NCI-H446 (cell line): ENCODE measurements around the gene MBNL1.

Source experiments
- DNase-seq, 2 experiments: peaks; one replicate each; lab custom pipeline; 2025; lab: John Stamatoyannopoulos, UW

The MBNL1 gene

DNA sequence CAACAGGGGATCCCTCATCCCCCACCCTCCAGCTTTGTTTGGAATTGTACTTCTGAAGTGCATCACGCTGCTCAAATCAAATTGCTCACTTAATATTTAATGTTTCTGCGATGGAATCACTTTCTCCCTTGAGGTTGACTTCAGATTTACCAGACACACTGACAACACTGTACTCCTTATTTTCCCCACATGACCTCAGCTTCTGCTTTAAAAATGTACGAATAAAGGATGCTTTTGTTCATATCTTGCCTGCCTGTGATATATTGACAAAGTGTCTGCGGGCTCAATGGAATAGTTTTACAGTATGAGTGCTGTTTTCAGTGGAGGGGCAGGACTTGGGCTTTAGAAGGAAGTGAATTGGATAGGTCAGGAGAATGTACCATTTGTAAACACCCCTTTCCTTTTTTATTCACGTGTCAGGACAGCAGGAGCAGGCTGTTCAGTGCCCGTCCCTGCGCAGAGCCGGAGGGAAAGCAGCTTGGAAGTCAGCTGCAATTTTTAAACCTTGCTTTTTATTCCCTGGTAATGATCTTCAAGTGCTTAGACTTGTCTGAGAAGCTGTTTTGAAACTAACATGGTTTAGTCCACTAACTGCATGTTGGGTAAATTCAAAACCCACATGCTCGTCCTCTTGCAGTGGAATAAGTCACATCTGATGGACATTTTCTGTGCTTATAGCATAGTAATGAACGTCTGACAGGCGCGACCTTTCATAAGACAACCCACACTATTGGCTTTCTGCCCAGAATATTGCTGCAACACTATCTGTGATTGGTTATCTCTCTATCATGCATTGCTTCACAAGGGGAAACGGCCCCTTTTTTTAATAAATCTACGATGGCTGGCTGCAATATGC is 29.9 kb downstream of the MBNL1 start:
- DNase-seq = peak; percentile 80 to 85

DNA sequence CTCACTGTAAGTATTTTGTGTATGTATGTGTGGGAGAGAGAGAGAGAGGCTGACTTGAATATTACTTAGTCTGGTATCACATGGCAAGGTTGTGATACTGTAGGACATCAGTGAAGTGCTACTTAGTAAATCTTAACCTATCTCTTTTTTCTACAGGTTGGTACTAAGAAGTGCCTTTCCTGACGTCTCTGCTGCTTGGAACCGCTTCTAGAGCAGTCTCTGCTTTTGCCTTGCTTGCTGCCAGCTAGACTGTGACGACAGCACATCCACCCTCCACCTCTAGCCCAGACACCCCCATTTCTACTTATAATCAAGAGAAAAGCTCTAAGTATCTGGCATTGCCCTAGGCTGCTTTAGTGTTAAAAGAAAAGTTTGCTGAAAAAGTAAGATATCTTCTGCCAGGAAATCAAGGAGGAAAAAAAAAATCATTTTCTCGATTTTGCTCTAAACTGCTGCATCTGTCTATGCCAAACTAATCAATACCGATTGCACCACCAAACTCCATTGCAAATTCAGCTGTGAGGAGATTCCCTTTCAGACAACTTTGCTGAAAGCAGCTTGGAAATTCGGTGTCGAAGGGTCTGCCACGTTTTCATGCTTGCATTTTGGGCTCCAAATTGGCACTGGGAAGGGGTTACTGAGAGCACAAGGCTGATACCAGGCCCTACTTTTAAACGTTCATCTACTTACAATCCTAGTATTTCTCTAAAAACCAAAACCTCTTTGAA is 30.7 kb downstream of the MBNL1 start:
- DNase-seq = no peak

DNA sequence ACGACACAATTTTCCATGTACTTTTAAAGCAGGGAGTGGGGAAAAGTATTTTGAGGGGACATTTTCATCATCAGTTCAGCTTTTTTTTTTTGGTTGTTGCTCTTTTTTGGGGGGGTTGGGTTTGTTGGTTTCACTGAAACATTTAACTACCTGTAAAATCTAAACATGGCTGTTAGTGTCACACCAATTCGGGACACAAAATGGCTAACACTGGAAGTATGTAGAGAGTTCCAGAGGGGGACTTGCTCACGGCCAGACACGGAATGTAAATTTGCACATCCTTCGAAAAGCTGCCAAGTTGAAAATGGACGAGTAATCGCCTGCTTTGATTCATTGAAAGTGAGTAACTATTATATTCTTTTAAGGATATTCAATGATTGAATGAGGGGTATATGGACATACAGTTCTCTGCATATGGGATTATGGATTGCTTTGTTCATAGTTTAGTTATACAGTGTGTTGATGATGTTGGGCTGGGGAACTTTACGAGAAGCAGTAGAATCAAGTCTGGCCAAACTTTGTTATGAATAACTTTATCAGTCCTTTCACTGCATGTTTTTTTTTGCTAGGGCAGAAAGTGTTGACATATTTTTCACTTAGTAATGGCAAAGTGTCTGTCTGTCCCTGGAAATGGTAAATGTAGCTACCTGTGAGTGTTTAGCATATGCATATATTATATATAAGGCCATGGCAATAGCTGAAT is 31.5 kb downstream of the MBNL1 start:
- peak in 1 of 2 experiments; percentile 45 for DNase-seq

DNA sequence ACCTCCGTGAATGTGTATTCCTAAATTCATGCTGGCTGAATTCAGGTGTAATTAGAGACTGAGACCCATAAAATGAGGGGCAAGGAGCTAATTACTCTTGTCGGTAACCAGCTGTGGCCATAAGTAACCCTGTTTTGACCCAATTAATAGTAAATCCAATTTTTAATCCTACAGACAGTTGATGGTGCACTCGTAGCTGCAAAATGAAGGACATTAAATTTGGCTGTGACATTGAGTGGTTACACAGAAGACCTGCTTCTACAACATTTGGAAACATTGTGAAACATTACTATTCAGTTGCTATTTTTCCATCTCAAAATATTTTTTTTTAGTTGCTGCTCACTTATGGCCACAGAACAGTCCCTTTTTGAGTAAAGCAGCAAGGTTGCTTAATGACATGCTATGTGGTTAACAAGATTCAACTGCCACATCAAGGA is 33.0 kb downstream of the MBNL1 start:
- DNase-seq = no peak

DNA sequence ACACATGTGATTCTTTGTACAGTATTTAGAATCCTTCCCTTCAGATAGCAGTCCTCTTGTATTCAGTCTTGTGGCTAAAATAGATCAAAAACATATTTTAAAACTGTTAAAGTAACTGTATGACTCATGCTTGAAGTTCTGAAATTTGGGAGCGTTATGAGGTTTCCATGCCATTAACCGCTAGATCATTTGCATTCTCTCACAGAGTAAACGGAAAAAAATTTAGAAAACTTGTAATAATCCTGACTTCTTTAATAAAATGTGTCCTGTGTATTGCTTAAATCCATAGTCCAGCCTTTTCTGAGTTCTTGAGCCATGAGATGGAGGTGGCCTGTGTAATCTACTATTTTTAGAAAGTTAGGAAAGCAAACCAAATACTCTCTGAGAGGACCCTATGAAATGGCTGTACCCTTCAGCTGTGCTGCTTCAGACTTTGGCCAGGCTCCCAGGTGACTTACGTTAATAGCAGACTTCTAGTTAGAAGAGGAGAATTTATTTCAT is 33.8 kb downstream of the MBNL1 start:
- DNase-seq = peak; percentile 20 to 53

DNA sequence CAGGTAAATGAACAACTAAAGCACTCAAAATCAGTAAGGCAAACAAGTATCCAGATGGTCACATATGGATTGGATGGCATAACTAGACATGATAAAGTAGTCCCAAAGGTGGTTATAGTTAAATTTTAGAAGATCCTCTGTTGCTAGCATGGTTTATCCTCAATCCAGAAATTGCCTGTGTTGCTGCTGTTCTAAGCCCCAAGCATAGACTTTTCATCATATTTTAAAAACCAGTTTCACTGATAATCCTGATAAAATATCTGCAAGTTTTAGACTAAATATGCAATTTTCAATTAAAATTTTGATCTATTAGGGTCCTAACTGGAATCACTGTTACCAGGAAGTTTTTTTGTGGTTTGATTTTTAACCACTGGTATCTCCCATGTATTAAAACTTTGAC is 35.4 kb downstream of the MBNL1 start:
- no peak for DNase-seq

DNA sequence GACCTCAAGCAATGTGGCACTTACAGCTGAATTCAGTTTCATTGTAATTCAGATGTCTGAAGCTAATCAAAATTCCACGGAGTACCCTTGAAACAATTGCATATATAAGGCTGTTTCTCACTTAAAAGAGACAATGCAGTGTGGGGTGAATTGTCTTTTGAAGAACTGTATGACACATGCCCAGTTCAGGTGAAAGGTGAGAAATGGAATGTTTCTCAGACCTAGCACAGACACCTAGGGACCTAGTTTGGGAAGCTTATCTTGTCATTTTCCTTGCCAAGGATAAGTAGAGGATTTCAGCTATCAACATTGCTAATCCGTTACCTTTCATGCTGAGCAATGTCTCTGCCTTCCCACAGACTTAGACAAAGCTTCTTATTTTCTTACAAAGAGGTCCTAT is 36.3 kb downstream of the MBNL1 start:
- DNase-seq = no peak

DNA sequence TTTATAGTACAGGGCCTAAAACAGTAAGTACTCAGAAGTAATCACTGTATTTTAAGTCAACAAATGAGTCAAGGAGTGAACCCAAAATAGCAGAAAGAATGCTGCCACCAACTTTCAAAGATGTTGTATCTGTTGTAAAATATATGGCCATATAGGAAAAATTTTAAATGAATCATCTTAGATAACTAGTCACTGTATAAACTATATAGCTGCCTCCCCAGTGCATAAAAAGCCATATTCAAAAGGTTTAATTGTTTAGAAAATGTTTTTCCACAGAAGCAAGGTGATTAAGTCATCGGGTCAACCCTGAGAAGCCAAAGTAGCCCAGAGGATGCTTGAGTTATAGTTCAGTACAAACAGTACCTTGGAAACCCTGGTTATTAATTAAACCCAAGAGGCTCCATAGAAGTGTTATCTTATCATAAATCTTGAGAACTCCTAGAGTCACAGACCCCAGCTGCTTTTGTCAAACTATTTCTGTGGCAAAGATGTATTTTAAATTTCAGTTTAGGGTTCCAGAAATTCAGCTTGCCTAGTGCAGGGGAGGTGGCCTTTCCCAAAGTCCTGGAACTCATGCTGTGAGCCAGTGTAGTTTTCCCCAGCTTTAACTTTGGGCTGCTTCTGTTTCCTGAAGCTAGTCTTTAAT is 39.2 kb downstream of the MBNL1 start:
- DNase-seq = no peak

DNA sequence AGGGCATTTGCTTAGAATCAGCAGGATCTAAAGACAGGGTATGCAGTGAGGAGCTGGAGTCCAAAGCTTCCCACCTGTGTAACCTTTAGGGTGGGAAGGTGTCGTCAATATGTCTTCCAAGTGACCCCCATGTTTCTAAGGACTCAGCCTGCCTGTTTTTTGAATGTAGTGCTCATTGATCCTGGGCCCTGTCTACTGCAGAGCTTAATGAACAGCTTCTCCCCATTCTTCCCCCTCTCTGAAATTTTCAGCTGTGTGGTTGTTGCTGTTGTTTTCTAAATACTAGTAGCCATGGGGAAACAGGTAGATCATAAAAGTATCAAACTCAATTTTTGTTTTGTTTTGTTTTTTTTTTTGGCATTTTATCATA is 39.7 kb downstream of the MBNL1 start:
- DNase-seq = no peak

DNA sequence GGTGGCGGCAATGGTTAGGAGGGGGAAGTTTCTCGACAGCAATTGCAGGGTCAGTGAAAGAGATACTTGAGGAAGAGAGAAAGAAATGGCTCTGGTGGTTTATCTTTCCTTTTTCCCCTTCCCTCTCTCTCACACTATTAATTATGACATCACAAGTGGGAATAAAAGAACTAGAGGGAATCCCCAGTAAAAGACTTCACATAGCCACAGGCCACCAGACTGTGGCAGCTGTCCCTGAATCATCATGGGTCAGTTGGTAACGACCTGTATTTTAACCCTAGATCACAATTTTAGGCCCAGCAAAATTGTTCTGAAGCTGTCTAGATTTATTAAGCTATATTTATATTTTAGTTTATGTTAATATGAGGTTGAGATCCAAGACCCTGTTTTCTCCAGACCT is 40.3 kb downstream of the MBNL1 start:
- no peak for DNase-seq

DNA sequence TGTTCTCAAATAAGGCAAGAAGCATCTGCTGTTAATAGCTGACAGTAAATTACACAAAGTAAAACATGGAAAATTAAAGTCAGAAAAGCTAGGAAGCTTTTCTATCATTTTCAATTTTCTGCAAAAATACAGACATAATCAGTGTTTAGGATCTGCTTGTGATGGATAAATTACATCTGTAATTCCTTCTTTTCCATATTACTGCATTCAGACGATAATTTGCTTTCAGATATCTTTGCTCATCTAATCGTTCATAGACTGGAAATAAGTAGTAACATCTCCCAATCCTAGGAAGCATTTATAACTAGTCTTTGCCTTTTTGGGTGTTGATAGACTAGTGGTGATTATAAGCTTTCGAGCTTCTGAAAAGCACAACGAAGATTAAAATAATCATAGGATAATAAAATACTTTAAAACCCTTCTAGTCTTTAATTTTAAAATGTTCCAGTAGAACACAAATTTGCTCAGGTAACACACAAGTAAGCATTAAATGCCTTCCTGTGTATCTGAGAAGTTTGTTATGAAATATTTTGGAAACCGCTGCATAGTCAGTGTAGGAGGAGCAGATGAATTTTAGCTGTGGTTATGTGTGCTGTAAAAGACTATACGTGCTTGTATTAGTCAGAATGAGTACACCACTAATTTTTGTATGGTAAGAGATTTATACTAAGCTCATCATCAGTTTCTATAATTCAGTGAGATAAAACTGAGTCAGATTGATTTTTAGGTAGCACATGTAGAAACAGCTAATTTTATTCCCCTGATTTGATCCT is 41.0 kb downstream of the MBNL1 start:
- no peak for DNase-seq

DNA sequence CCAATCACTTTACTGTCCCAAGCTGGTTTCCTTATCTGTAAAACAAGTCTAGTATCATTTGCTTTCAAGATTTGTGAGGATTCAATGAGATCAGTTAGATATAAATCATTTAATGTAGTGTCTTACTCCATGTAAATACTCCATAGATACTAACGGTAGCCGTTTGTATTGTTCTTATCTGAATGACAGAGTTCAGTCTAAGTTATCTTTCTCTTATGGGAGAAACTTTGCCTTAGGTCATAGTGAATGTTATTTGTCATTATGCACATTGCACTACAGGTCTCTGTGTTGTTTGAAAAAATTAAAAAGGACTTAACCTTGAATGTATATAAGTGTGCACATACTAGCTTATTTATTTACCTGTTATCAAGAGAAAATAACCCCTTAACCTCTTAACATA is 44.7 kb downstream of the MBNL1 start:
- DNase-seq = no peak

DNA sequence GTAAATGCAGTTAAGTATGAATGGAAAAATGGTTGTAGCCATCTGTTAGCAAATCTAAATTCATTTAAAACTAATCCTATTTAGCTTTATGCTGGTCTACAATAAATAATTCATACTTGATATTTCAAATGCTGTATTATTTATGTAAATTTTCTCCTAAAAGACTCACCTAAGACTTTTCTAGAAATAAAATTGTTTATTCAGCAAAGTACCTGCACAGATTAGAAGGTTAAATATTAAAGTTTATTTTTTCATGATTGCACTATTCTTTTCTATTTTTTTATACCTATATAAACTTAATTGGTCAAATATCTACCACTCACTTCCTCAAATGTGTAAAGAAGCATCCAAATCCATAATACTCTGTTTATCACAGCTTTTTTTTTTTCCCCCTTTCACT is 45.2 kb downstream of the MBNL1 start:
- no peak for DNase-seq

DNA sequence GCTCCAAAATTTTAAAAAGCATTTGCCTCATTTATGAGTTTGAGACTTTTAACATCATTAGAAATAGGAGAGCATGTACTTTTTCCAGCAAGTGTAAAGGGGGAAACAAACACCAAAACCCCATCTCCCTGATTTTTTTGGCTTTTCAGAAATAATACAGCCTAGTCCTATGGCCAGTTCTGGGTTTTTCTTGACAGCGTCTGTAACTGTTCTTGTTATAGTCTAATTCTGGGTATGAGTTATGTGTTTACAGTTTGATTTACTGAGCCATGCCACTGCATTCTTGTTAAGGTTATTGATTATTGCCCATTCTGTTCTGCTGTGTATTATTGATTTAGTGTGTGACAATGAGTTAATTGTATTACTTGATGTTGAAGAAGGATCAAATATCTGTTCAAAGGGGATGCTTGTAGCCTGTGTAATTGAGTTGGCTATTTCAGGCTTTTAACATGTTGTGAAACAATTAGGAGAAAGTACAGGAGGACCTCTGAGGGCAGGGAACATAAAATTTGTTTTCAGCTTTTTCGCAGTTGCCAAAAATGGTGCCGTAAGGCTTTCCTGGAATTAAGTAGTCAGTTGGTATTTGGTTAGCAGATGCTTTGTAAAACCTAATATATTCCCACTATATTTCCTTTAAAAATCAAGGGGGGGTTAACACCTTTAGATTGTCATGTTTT is 46.1 kb downstream of the MBNL1 start:
- DNase-seq = no peak

DNA sequence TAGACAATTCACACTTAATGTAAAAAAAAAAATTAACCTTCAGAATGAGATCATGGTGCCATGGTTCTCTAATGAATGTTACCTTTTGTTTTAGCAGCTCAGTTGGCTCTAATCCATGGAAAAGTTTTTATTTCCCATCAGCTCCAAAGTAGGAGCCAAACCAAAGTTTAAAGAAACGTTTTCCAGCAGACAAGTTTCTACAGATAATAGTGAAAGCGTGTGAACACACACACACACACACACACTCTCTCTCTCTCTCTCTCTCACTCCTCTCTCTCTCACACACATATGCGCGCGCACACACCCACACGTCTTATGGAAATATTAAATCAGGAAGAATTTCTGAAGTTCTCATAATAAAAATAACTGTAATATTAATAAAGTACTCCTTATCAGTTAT is 46.9 kb downstream of the MBNL1 start:
- no peak for DNase-seq

DNA sequence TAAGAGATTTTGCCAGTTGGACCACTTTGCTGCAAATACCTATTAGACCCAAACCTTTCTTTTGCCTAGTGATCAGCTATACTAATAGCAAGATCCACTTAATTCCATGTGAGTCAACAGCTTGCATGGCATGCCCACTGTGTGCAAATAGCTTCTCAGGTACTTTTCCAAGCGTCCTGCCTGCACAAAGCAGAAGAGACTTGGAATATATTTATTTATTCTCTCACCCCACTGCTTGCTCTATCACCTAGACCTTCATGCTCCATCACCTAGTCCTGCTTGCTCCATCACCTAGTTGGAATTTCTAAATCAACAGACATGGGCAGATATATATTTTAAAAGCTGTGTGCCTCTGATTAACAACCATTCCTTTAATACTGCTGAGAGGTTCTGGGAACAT is 47.6 kb downstream of the MBNL1 start:
- DNase-seq = no peak

DNA sequence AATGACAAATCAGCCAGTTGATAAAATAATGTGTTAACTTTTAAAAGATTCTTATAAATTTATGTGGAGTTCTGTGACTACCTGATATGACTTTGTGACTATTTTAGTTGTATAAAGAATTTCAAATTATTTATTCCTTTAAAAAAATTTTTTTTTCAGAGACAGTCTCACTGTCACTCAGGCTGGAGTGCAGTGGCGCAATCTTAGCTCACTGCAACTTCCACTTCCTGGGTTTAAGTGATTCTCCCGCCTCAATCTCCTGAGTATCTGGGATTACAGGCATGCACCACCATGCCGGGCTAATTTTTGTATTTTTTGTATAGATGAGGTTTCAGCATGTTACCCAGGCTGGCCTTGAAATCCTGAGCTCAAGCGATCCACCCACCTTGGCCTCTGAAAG is 48.5 kb downstream of the MBNL1 start:
- no peak for DNase-seq

DNA sequence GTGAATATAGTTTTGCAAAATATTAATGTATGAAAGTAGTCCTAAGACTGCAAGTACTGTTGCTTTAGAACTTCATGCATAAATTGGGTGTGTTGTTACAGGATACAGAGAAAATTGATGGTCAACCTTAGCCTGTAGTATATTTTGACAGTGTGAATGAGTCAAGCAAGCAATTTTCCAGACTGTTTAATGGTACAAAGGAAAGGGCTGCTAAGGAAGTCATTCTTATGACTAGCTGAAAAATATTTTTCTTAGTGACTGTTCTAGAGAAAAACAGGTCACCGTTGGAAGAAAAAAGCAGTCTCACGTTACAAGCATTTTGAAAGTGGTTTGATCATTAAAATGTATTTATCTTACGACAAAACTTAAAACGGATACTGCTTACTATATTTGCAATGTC is 49.2 kb downstream of the MBNL1 start:
- DNase-seq = no peak

DNA sequence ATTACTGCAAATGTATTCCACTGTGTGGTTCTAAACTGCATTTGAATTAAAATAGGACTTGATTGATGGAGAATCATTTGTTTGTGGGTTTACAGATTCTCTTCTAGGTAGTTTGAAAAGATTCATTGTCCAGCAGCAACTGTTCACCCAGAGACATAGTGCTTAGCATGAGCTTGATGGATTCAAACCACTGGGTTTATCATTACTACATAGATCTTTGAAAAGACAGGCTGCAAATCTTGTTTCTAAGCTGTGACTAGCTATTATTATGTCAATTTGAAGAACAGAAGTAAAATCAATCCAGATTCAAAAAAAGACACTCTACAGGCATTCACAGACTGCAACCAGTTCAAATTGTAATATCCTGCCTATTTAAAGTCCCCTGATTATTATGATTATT is 49.8 kb downstream of the MBNL1 start:
- DNase-seq = no peak

DNA sequence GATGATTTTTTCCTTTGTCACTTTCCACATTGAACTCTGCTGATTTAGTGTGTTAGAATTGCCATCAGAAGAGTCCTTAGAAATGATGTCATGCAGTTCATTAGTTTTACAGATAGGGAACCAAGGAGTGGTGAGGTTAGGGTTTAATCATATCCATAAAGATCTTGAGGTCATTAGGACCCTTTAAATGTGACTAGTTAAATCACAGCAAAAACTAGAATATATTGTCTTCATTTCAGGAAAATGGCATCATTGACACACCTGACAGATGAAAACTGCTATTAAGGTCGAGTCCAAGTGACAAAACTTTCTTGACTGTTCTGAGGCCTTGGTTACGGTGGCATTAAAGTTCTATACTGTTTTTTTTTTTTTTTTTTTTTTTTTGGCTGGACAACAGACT is 50.5 kb downstream of the MBNL1 start:
- no peak for DNase-seq
